Measurements from ENCODE around the gene HHATL.
"Not testable (repeated sequence)": the region's sequence is repeated elsewhere in the genome, so short reads cannot be mapped to it uniquely, and the experiment has no call there.

Gene HHATL

DNA sequence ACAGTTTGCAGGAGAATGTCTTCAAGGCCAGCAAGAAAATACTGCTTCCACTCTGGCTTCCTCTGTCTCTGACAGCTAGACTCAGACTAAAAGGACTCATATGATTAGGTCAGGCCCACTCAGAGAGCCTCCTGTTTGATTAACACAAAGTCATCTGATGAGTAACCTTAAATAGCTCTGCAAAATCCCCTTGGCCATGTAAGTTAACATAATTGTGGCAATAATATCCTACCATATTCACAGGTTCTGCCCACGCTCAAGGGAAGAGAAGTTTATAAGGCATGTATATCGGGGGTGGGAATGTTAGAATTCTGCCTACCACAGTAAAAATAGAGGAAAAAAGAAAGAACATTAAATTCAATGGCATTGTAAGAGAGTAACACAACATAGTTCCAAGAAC lies 20.6 kb upstream of the HHATL start:
- DNase-seq (ENCODE audit: low read depth), result no peak
- TF ChIP-seq, protein P1, sequence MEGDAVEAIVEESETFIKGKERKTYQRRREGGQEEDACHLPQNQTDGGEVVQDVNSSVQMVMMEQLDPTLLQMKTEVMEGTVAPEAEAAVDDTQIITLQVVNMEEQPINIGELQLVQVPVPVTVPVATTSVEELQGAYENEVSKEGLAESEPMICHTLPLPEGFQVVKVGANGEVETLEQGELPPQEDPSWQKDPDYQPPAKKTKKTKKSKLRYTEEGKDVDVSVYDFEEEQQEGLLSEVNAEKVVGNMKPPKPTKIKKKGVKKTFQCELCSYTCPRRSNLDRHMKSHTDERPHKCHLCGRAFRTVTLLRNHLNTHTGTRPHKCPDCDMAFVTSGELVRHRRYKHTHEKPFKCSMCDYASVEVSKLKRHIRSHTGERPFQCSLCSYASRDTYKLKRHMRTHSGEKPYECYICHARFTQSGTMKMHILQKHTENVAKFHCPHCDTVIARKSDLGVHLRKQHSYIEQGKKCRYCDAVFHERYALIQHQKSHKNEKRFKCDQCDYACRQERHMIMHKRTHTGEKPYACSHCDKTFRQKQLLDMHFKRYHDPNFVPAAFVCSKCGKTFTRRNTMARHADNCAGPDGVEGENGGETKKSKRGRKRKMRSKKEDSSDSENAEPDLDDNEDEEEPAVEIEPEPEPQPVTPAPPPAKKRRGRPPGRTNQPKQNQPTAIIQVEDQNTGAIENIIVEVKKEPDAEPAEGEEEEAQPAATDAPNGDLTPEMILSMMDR (IDR thresholded peaks at IDR 0.05; ENCODE audit: control insufficient read depth, insufficient read depth, low read depth, low read length, missing control alignments), result no peak
- no peak overlapping the region for H3K4me3 ChIP-seq (ENCODE audit: control insufficient read depth, low read depth, low read length)

DNA sequence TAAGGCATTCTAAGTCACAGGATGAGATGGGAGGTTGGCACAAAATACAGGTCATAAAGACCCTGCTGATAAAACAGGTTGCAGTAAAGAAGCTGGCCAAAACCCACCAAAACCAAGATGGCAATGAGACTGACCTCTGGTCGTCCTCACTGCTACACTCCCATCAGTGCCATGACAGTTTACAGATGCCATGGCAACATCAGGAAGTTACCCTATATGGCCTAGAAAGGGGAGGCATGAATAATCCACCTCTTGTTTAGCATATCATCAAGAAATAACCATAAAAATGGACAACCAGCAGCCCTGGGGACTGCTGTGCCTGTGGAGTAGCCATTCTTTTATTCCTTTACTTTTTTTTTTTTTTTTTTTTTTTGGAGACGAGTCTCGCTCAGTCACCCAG lies 19.8 kb upstream of the HHATL start:
- not testable (repeated sequence) for H3K4me3 ChIP-seq (ENCODE audit: control insufficient read depth, low read depth, low read length); DNase-seq (ENCODE audit: low read depth)

DNA sequence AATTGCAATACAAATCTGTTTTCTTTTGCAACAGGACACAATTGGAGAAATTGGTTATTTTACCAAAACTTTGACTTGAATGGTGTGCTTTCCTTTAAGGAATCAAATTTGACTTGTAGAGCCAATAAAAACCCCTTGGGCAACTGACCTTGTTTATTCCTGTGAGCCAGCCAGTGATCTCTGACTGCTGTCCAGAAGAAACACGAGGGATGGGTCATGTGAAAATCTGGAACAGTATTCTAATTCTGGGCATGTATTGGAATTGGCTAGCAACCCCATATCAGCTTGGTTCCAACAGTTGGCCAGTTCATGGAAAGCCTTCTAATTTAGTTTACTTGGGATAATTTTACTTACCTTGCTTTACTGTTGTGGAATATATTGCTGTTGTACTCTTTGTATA lies 19.1 kb upstream of the HHATL start:
- no peak overlapping the region for H3K4me3 ChIP-seq (ENCODE audit: control insufficient read depth, low read depth, low read length)
- TF ChIP-seq, protein P1 (IDR thresholded peaks at IDR 0.05; ENCODE audit: control insufficient read depth, insufficient read depth, low read depth, low read length, missing control alignments), result no peak

DNA sequence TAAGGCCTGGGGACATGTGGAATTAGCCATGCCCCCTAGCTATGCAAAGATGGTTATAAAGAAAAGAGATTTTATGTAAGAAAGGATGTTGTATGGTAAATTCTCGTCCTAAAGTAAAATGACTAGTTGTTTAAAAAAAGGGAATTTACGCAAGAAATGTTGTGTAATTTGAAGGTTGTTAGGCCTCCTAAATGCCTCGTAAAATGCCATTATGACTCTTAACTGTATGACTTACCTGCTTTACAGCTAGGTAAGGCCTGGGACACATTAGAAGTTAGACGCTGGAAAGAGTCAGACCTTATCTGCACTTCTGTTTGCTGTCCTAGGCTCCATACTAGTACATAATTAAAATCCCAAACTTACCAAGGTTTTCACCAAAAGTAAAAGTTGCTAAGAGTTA lies 17.5 kb upstream of the HHATL start:
- TF ChIP-seq, protein P1 (IDR thresholded peaks at IDR 0.05; ENCODE audit: control insufficient read depth, insufficient read depth, low read depth, low read length, missing control alignments), result no peak
- no peak overlapping the region for H3K4me3 ChIP-seq (ENCODE audit: control insufficient read depth, low read depth, low read length)
- no peak for DNase-seq (ENCODE audit: low read depth)

More for the DNA sequence above, 19.1 kb upstream of the HHATL start:
- DNase-seq (ENCODE audit: low read depth), result no peak

DNA sequence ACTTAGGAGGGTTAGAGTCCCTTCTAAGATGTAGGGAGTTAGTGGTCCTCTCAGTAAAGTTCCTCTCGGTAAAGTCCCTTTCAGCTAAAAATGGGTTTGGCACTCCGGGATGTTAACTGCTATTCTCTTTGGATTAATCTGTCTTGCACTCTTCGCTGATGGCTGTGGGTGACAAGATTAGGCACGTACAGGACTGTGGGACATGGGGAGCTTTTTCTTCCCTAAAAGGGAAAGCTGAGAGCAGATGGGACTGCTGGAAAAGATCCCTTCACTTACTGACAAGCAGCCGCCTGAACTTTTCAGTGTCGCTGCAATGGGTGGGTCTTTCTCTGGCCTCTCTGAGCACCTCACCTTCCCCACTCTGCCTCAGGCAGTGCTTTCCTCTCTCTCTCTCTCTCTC lies 16.4 kb upstream of the HHATL start:
- no peak overlapping the region for H3K4me3 ChIP-seq (ENCODE audit: control insufficient read depth, low read depth, low read length)
- TF ChIP-seq, protein P1 (IDR thresholded peaks at IDR 0.05; ENCODE audit: control insufficient read depth, insufficient read depth, low read depth, low read length, missing control alignments), result no peak
- no peak for DNase-seq (ENCODE audit: low read depth)

DNA sequence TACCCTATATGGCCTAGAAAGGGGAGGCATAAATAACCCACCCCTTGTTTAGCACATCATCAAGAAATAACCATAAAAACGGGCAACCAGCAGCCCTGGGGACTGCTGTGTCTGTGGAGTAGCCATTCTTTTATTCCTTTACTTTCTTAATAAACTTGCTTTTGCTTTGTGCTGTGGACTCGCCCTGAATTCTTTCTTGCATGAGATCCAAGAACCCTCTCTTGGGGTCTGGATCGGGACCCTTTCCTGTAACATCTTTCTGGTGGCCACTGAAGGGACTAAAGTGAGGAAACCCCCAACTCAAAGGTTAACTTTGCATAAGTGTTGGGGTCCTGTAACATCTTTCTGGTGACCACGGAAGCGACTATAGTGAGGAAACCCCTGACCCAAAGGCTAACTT lies 15.7 kb upstream of the HHATL start:
- TF ChIP-seq, protein P1 (IDR thresholded peaks at IDR 0.05; ENCODE audit: control insufficient read depth, insufficient read depth, low read depth, low read length, missing control alignments), result no peak
- H3K4me3 ChIP-seq (ENCODE audit: control insufficient read depth, low read depth, low read length), result no peak overlapping the region
- no peak for DNase-seq (ENCODE audit: low read depth)

DNA sequence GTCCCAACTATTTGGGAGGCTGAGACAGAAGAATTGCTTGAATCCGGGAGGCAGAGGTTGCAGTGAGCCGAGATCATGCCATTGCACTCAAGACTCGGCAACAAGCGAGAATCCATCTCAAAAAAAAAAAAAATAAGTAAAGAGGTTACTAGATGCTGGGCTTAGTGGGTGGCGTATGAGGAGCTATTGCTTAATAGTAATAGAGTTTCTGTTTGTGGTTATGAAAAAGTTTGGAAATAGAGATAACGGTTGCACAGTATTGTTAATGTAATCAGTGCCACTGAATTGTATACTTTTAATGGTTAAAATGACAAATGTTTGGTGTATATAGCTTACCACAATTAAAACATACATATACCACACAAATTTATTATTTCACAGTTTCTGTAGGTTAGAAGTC lies 14.7 kb upstream of the HHATL start:
- TF ChIP-seq, protein P1 (IDR thresholded peaks at IDR 0.05; ENCODE audit: control insufficient read depth, insufficient read depth, low read depth, low read length, missing control alignments), result no peak
- no peak for DNase-seq (ENCODE audit: low read depth)
- no peak overlapping the region for H3K4me3 ChIP-seq (ENCODE audit: control insufficient read depth, low read depth, low read length)

All from AG09309 (cell line).